Chondrocyte (in vitro differentiated cells): ENCODE results near the gene PTRHD1. TPM values are rescaled to one million over a fixed set of nuclear protein-coding genes. Genes with fewer than 3 reads are reported as not detected.

ENCODE experiments used
- DNase-seq: peaks from one replicate; pipeline ENCODE4 v3.0.0; 2021; ENCODE audit warnings: mixed read lengths, low spot score
- H3K27ac Mint-ChIP-seq: one replicate; pipeline ENCODE4 v1.8.0; 2021; ENCODE audit warnings: mild to moderate bottlenecking, moderate library complexity, mixed read lengths; ENCODE audit not compliant: unreplicated experiment
- H3K27me3 Mint-ChIP-seq: 2 replicates; pipeline ENCODE4 v1.8.0; 2021; ENCODE audit warnings: low read depth, mixed read lengths
- H3K36me3 Mint-ChIP-seq: 2 replicates; pipeline ENCODE4 v1.8.0; 2021; ENCODE audit warnings: low read depth, mixed read lengths
- H3K4me1 Mint-ChIP-seq: 2 replicates; pipeline ENCODE4 v1.8.0; 2021; ENCODE audit warnings: low read depth, mild to moderate bottlenecking, mixed read lengths
- H3K4me3 Mint-ChIP-seq: one replicate; pipeline ENCODE4 v1.8.0; 2021; ENCODE audit warnings: mild to moderate bottlenecking, moderate library complexity, mixed read lengths; ENCODE audit not compliant: unreplicated experiment
- H3K9me3 Mint-ChIP-seq: 2 replicates; pipeline ENCODE4 v1.8.0; 2021; ENCODE audit warnings: low read depth, mixed read lengths
- total RNA-seq: library from RNA; stranded (reverse); gene quantifications from 3 replicates; pipeline ENCODE4 v1.2.1, GENCODE V29; 2021
- TF ChIP-seq, protein P1 (sequence below): fragments of 200-600 bp; sonication (generic); IDR thresholded peaks from 2 replicates; pipeline ENCODE4 v1.5.0; 2021; ENCODE audit warnings: antibody characterized with exemption, mild to moderate bottlenecking, moderate library complexity

PTRHD1 gene
- total RNA-seq, 1 donor from 2014 or later: 32.0 TPM

DNA sequence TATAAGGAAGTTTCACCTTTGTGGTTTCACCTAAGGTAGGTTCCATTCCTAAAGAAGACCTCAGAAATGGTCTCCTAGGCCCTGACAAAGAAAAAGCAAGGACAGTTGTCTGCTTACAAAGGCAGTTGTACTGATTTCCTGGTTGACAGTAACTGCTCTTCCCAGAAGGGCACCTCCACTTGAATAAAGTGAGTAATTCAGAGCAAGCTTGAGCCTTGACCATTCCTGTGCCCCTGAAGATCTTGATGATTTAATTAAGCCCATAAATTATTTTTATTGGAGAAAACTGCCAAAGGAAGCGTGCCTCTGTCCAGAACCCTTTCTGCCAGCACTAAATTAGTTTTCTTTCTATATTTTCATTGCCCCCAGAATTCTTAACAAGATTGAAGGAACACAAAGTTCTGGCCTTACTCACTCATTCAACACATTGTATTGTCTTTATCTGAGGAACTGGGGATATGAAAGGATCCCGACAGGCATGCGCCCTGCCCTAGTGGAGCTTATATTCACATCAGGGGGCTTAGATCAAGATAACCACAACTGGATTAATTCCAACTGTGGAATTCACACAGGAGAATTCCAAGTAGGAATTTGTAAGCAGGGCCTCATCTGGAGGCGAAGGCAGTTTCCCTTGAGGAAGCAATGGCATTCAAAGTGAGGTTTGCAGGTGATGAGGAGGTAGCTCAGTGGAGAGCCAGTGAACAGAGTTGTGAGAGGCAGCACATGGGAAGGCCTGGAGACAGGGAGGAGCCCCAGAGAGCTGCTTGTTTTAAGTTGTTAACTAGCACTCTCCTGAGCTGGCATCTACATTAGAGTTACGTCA, 21.2 kb downstream of the PTRHD1 start:
- Mint-ChIP-seq H3K9me3 (no peaks in the 10 kb centered on the region), H3K27me3 (no peaks in the 10 kb centered on the region), H3K4me3 (no peak overlapping the region), H3K27ac (no peak overlapping the region), H3K36me3 (peaks cover 17% of the 10 kb centered on the region), H3K4me1 (peaks cover 4% of the 10 kb centered on the region)
- no peak for DNase-seq
- TF ChIP-seq, protein P1, sequence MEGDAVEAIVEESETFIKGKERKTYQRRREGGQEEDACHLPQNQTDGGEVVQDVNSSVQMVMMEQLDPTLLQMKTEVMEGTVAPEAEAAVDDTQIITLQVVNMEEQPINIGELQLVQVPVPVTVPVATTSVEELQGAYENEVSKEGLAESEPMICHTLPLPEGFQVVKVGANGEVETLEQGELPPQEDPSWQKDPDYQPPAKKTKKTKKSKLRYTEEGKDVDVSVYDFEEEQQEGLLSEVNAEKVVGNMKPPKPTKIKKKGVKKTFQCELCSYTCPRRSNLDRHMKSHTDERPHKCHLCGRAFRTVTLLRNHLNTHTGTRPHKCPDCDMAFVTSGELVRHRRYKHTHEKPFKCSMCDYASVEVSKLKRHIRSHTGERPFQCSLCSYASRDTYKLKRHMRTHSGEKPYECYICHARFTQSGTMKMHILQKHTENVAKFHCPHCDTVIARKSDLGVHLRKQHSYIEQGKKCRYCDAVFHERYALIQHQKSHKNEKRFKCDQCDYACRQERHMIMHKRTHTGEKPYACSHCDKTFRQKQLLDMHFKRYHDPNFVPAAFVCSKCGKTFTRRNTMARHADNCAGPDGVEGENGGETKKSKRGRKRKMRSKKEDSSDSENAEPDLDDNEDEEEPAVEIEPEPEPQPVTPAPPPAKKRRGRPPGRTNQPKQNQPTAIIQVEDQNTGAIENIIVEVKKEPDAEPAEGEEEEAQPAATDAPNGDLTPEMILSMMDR: no peak

DNA sequence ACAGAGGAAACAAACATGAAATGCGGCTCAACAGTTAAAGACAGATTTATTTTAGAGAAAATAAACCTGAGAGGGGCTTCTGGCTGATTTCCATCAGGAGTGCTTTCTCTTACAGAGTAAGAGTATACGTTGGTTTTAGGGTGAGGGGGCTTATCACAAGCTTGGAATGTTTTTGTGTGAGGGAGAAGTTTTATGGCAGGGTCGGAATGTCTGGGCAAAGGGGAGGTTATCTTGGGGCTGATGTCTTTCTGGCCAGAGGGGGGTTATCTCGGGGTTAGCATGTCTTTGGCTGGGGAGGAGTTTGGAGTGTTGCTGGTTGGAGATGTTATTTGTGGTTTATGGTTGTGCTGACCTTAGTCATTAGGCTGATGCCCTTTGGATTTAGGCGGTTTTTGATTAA, 22.1 kb downstream of the PTRHD1 start:
- peaks cover 21% of the 10 kb centered on the region for H3K36me3 Mint-ChIP-seq
- no peak overlapping the region for H3K4me3 Mint-ChIP-seq
- no peak overlapping the region for H3K27ac Mint-ChIP-seq
- H3K27me3 Mint-ChIP-seq: no peaks in the 10 kb centered on the region
- no peaks in the 10 kb centered on the region for H3K9me3 Mint-ChIP-seq
- H3K4me1 Mint-ChIP-seq: peaks cover 4% of the 10 kb centered on the region
- DNase-seq: no peak
- TF ChIP-seq, protein P1: no peak

DNA sequence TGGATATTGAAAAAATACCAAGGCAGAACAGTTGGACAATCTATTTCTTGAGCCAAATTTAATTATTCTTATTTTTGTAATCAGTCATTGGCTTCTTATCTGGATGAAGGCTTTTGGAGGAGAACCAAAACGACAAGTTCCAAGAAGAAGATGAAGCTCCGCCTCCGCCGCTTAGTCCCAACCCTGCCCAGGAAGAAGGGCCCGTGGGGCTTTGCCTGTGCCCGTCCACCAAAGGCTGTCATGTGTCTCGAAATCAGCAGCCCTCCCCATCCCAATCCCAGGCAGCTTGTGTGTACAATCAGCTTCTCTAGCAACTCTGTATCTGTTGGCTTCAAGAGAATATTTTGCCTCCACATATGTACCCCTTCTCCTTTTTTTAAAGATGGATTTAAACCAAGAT, 24.6 kb downstream of the PTRHD1 start:
- no peak overlapping the region for H3K27ac Mint-ChIP-seq
- H3K9me3 Mint-ChIP-seq: no peaks in the 10 kb centered on the region
- H3K27me3 Mint-ChIP-seq: no peaks in the 10 kb centered on the region
- DNase-seq: no peak
- TF ChIP-seq, protein P1: no peak
- H3K36me3 Mint-ChIP-seq: peaks cover 32% of the 10 kb centered on the region
- H3K4me1 Mint-ChIP-seq: peaks cover 4% of the 10 kb centered on the region
- no peak overlapping the region for H3K4me3 Mint-ChIP-seq

DNA sequence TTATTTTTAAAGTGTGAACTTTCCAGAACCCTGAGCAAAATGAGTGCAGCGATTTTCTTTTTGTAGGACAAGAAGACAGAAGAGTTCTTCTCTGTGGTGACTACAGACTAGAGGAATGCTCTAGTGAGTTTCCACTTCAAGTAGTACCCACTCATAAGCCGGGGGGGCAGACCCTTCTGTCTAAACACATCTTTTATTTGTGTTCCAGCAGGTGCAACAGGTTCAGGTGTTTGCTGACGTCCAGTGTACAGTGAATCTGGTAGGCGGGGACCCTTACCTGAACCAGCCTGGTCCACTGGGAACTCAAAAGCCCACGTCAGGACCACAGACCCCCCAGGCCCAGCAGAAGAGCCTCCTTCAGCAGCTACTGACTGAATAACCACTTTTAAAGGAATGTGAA, 25.2 kb downstream of the PTRHD1 start:
- Mint-ChIP-seq H3K4me3 (no peak overlapping the region), H3K4me1 (peaks cover 4% of the 10 kb centered on the region), H3K36me3 (peaks cover 32% of the 10 kb centered on the region), H3K27ac (no peak overlapping the region), H3K9me3 (no peaks in the 10 kb centered on the region), H3K27me3 (no peaks in the 10 kb centered on the region)
- TF ChIP-seq, protein P1: no peak
- DNase-seq: no peak

DNA sequence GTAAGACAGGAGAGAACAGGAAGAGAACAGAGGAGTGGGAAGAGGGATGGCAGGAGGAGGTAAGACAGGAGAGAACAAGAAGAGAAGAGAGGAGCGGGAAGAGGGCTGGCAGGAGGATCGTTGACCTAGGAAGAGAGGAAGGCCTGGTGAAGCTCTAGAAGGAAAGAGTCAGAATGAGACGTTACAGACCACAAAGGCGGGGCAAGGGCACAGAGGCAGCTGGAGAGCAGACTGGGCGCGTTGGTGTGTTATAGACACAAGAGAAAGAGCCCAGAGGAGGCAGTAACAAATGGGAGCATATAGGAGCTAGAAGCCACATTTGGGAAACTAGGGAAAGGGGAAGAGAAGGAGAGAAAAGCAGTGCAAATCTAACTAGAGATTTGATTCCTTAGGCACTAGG, 26.6 kb downstream of the PTRHD1 start:
- Mint-ChIP-seq H3K36me3 (peaks cover 32% of the 10 kb centered on the region), H3K27me3 (no peaks in the 10 kb centered on the region), H3K4me1 (no peaks in the 10 kb centered on the region), H3K9me3 (no peaks in the 10 kb centered on the region), H3K27ac (no peak overlapping the region), H3K4me3 (no peak overlapping the region)
- TF ChIP-seq, protein P1: no peak
- DNase-seq: no peak
